Measurements from ENCODE around the gene SLC35G3.
"Not testable (repeated sequence)": the region's sequence is repeated elsewhere in the genome, so short reads cannot be mapped to it uniquely, and the experiment has no call there.

SLC35G3 gene

GRCh38 chr17:35161281-35161761 lies 32.9 kb downstream of the SLC35G3 start:
- no peak for DNase-seq

- no peak for DNase-seq
Observed at GRCh38 chr17:35160354-35161201, 33.6 kb downstream of the SLC35G3 start.

- DNase-seq = no peak
Observed at GRCh38 chr17:35159940-35160339, 34.3 kb downstream of the SLC35G3 start.

GRCh38 chr17:35155246-35155645 lies 38.9 kb downstream of the SLC35G3 start:
- DNase-seq = no peak

GRCh38 chr17:35154196-35155165 lies 39.7 kb downstream of the SLC35G3 start:
- no peak for DNase-seq

GRCh38 chr17:35152421-35153140 lies 41.6 kb downstream of the SLC35G3 start:
- DNase-seq = no peak

GRCh38 chr17:35151080-35151479 lies 43.1 kb downstream of the SLC35G3 start:
- not testable (repeated sequence) for DNase-seq

GRCh38 chr17:35149941-35150340 lies 44.3 kb downstream of the SLC35G3 start:
- no peak for DNase-seq

GRCh38 chr17:35148144-35148543 lies 46.0 kb downstream of the SLC35G3 start:
- DNase-seq = no peak

- no peak for DNase-seq
Observed at GRCh38 chr17:35147375-35147905, 46.8 kb downstream of the SLC35G3 start, which contains the start of gene UNC45B. Gene UNC45B (plus strand): TSS chr17:35147817. CDS start chr17:35148264, 447 bp downstream.

GRCh38 chr17:35146214-35146833 lies 47.9 kb downstream of the SLC35G3 start:
- no peak for DNase-seq

GRCh38 chr17:35144840-35145239 lies 49.4 kb downstream of the SLC35G3 start:
- DNase-seq = no peak
